CD14-positive monocyte (primary cell): Measurements from ENCODE around the gene NPW. TPM values are rescaled to one million over a fixed set of nuclear protein-coding genes. Genes with fewer than 3 reads are reported as not detected.

ENCODE experiments used
- DNase-seq, 3 donors: peaks; one replicate each; pipeline ENCODE4 v3.0.0-alpha.2; 2011 to 2022
- H2AFZ ChIP-seq: 2 replicates; pipeline ENCODE4 v1.6.0; 2012; ENCODE audit warnings: mild to moderate bottlenecking, low read depth, low read length, inconsistent platforms; ENCODE audit not compliant: insufficient read depth, poor library complexity, severe bottlenecking
- H3K27ac ChIP-seq, 2 donors: 1 replicate in 1 of 2; 2 replicates in 1 of 2; pipeline ENCODE4 v1.5.1; 2012 to 2013; ENCODE audit warnings: low read length in 2 of 2, control low read depth in 1 of 2, inconsistent platforms in 1 of 2, low read depth in 1 of 2, mild to moderate bottlenecking in 1 of 2
- H3K27me3 ChIP-seq, 2 donors: one replicate each; pipeline versions ENCODE4 v1.6.0 to v1.6.1; 2011 to 2013; ENCODE audit warnings: low read length in 2 of 2; ENCODE audit not compliant: control insufficient read depth in 2 of 2, insufficient read depth in 2 of 2
- H3K36me3 ChIP-seq, 2 donors: replicated peaks in 1 of 2; 1 replicate in 1 of 2; 2 replicates in 1 of 2; pipeline versions ENCODE4 v1.5.1 to v1.6.1; 2012 to 2013; ENCODE audit warnings: low read length in 2 of 2, control low read depth in 1 of 2, inconsistent platforms in 1 of 2, mild to moderate bottlenecking in 1 of 2; ENCODE audit not compliant: insufficient read depth in 2 of 2, control insufficient read depth in 1 of 2
- H3K4me1 ChIP-seq, 2 donors: 1 replicate in 1 of 2; 2 replicates in 1 of 2; pipeline versions ENCODE4 v1.5.1 to v1.6.1; 2012 to 2013; ENCODE audit warnings: low read length in 2 of 2, control low read depth in 1 of 2, inconsistent platforms in 1 of 2, mild to moderate bottlenecking in 1 of 2, moderate library complexity in 1 of 2; ENCODE audit not compliant: insufficient read depth in 2 of 2, control insufficient read depth in 1 of 2
- H3K4me2 ChIP-seq: replicated peaks from 2 replicates; pipeline ENCODE3; 2012; ENCODE audit warnings: low read length, moderate library complexity, mild to moderate bottlenecking; ENCODE audit not compliant: poor library complexity, severe bottlenecking; ENCODE audit errors: extremely low read depth
- H3K4me3 ChIP-seq, 3 experiments: fragments of 200-600 bp in 1 of 3; sonication (generic) in 1 of 3; replicated peaks in 1 of 3; 1 replicate in 2 of 3; 2 replicates in 1 of 3; pipeline ENCODE4 v1.5.1; 2011 to 2013; ENCODE audit warnings: low read length in 3 of 3, mild to moderate bottlenecking in 3 of 3, control low read depth in 2 of 3, low read depth in 2 of 3, inconsistent platforms in 1 of 3, moderate library complexity in 1 of 3
- H3K79me2 ChIP-seq: 2 replicates; pipeline ENCODE4 v1.6.0; 2012; ENCODE audit warnings: mild to moderate bottlenecking, control low read depth, inconsistent platforms, low read length, moderate library complexity; ENCODE audit not compliant: insufficient read depth
- H3K9ac ChIP-seq: 2 replicates; pipeline ENCODE4 v1.6.0; 2017; ENCODE audit warnings: low read length, mild to moderate bottlenecking; ENCODE audit not compliant: insufficient read depth, poor library complexity, severe bottlenecking
- H3K9me3 ChIP-seq, 2 donors: replicated peaks in 1 of 2; 1 replicate in 1 of 2; 2 replicates in 1 of 2; pipeline versions ENCODE4 v1.5.1 to v1.6.1; 2012 to 2013; ENCODE audit warnings: low read length in 2 of 2, control low read depth in 1 of 2; ENCODE audit not compliant: control insufficient read depth in 1 of 2, insufficient read depth in 1 of 2
- H4K20me1 ChIP-seq: 2 replicates; pipeline ENCODE4 v1.6.0; 2012; ENCODE audit warnings: mild to moderate bottlenecking, low read length, control low read depth, moderate library complexity; ENCODE audit not compliant: insufficient read depth
- H3K27ac Mint-ChIP-seq, 7 donors: one replicate each; pipeline ENCODE4 v1.8.0; 2020; ENCODE audit warnings: mild to moderate bottlenecking in 7 of 7, mixed read lengths in 7 of 7, moderate library complexity in 6 of 7, inconsistent platforms in 2 of 7
- H3K27me3 Mint-ChIP-seq, 3 donors: one replicate each; pipeline ENCODE4 v1.8.0; 2021 to 2022; ENCODE audit warnings: low read depth in 3 of 3, mild to moderate bottlenecking in 3 of 3, mixed read lengths in 3 of 3, moderate library complexity in 3 of 3, inconsistent platforms in 1 of 3
- H3K36me3 Mint-ChIP-seq, 2 donors: one replicate each; pipeline ENCODE4 v1.8.0; 2020; ENCODE audit warnings: mixed read lengths in 2 of 2, inconsistent platforms in 1 of 2, mild to moderate bottlenecking in 1 of 2
- H3K4me1 Mint-ChIP-seq: one replicate; pipeline ENCODE4 v1.8.0; 2020; ENCODE audit warnings: mild to moderate bottlenecking, mixed read lengths
- H3K4me3 Mint-ChIP-seq, 2 donors: one replicate each; pipeline ENCODE4 v1.8.0; 2020; ENCODE audit warnings: mild to moderate bottlenecking in 2 of 2, mixed read lengths in 2 of 2, moderate library complexity in 1 of 2
- H3K9me3 Mint-ChIP-seq, 7 donors: one replicate each; pipeline ENCODE4 v1.8.0; 2020 to 2022; ENCODE audit warnings: mixed read lengths in 7 of 7, mild to moderate bottlenecking in 6 of 7, moderate library complexity in 6 of 7, inconsistent platforms in 2 of 7
- WGBS: methylation state at CpG from one replicate; pipeline ENCODE4 v1.1.5; 2013; ENCODE audit warnings: missing lambda C conversion rate; ENCODE audit not compliant: insufficient coverage; 5-methylcytosine and 5-hydroxymethylcytosine counted together
- intact Hi-C, 2 donors: fragments of 100-400 bp; cut with micrococcal nuclease; formaldehyde crosslinking; loops; one replicate each; pipeline versions ENCODE4 v1.15.0 to v1.15.1; 2023
- polyA plus RNA-seq, 3 donors: library from polyadenylated mRNA; depleted of rRNA in 1 of 3; unstranded in 2 of 3; stranded (reverse) in 1 of 3; fragments of 300-500 nt in 2 of 3; fragments of >200 nt in 1 of 3; fragmentation: Illumina TruSeq in 2 of 3; gene quantifications; 1 replicate in 2 of 3; 2 replicates in 1 of 3; pipeline ENCODE4 v1.2.3, GENCODE V29; 2012 to 2021
- TF ChIP-seq, protein P1 (sequence below): fragments of 200-600 bp; IDR thresholded peaks from one replicate; pipeline ENCODE4 v1.8.0; 2022; ENCODE audit warnings: antibody characterized with exemption, mild to moderate bottlenecking

The NPW gene
- polyA plus RNA-seq, 3 donors, result not detected

DNA sequence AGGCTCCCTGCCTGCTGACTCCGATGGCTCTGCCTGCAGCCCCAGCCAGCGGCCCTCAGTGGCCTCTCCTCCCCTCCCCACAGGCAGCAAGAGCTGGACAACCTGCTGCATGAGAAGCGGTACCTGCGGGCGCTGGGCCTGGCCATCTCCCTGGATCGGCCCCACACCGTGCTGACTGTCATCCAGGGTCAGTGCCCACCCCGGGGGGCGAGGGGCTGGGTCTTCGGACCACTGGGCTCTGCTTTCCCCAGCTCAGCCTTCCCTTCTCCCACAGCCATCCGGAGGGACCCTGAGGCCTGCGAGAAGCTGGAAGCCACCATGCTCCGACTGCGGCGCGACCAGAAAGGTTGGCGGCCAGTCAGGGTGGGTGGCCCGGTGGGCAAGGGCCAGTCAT lies 41.7 kb upstream of the NPW start:
- H3K9me3 Mint-ChIP-seq, result peaks cover 0 to 12% (median 3%) of the 10 kb centered on the region in 7 donors
- H3K4me3 Mint-ChIP-seq, result no peak overlapping the region
- TF ChIP-seq, protein P1, sequence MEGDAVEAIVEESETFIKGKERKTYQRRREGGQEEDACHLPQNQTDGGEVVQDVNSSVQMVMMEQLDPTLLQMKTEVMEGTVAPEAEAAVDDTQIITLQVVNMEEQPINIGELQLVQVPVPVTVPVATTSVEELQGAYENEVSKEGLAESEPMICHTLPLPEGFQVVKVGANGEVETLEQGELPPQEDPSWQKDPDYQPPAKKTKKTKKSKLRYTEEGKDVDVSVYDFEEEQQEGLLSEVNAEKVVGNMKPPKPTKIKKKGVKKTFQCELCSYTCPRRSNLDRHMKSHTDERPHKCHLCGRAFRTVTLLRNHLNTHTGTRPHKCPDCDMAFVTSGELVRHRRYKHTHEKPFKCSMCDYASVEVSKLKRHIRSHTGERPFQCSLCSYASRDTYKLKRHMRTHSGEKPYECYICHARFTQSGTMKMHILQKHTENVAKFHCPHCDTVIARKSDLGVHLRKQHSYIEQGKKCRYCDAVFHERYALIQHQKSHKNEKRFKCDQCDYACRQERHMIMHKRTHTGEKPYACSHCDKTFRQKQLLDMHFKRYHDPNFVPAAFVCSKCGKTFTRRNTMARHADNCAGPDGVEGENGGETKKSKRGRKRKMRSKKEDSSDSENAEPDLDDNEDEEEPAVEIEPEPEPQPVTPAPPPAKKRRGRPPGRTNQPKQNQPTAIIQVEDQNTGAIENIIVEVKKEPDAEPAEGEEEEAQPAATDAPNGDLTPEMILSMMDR, result no peak
- Histone ChIP-seq H3K9me3 (peaks cover 0 to 17% of the 10 kb centered on the region in 2 donors), H4K20me1 (peaks cover 4% of the 10 kb centered on the region), H3K9ac (no peak overlapping the region), H3K36me3 (peaks cover 45 to 47% of the 10 kb centered on the region in 2 donors), H3K27ac (no peak overlapping the region), H3K4me1 (peaks cover 4 to 7% of the 10 kb centered on the region in 2 donors), H3K79me2 (peaks cover 1% of the 10 kb centered on the region), H3K4me2 (no peak overlapping the region), H3K27me3 (peaks cover 30 to 43% of the 10 kb centered on the region in 2 donors), H2AFZ (no peak overlapping the region), H3K4me3 (no peak overlapping the region)
- intact Hi-C loops, result no loop called here
- DNase-seq, result no peak
- peaks cover 6% of the 10 kb centered on the region for H3K4me1 Mint-ChIP-seq
- H3K27me3 Mint-ChIP-seq, result peaks cover 41 to 54% (median 44%) of the 10 kb centered on the region in 3 donors
- 94% methylated on average over 13 of the region's 18 CpGs for WGBS
- H3K36me3 Mint-ChIP-seq, result peaks cover 45 to 51% of the 10 kb centered on the region in 2 donors
- no peak overlapping the region for H3K27ac Mint-ChIP-seq

DNA sequence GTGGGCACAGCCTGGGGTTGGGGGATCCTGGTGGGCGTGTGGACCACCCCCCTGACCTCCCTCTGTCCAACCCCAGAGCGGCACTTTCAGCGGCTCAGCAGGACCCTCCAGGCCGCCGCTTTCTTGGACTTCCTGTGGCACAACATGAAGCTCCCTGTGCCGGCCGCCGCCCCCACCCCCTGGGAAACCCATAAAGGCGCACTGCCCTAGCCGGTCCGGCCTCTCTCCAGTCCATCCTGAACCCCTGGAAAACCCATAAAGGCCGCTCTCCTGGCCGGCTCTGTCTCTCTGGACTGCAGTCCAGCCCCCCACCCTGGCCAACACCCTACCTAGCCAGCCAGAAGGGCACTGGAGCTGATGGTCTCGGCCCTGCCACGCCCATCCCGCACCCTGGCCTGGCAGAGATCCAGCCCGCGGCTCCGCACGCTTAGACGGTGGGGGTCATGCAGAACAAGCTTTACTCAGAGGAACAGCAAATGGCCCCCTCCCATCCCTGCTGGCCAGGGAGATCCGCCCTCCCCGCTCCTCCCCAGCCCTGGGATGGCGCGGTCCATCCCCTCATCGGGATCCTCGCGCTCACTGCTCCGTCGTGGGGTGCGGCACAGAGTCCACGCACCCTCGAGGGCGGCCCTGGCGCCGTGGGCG lies 41.0 kb upstream of the NPW start:
- Mint-ChIP-seq H3K4me1 (peaks cover 6% of the 10 kb centered on the region), H3K4me3 (peak overlapping the region in 1 of 2 donors; percentile 57), H3K27ac (no peak overlapping the region), H3K36me3 (peaks cover 49 to 55% of the 10 kb centered on the region in 2 donors), H3K9me3 (peaks cover 0 to 12% (median 5%) of the 10 kb centered on the region in 7 donors), H3K27me3 (peaks cover 46 to 61% (median 49%) of the 10 kb centered on the region in 3 donors)
- Histone ChIP-seq H3K79me2 (no peaks in the 10 kb centered on the region), H3K9ac (no peak overlapping the region), H3K9me3 (peaks cover 0 to 17% of the 10 kb centered on the region in 2 donors), H3K27me3 (peaks cover 30 to 48% of the 10 kb centered on the region in 2 donors), H4K20me1 (peaks cover 4% of the 10 kb centered on the region), H3K27ac (no peak overlapping the region), H3K4me2 (no peak overlapping the region), H3K36me3 (peaks cover 45 to 47% of the 10 kb centered on the region in 2 donors), H3K4me3 (no peak overlapping the region), H2AFZ (no peak overlapping the region), H3K4me1 (peaks cover 8 to 11% of the 10 kb centered on the region in 2 donors)
- DNase-seq, result no peak
- TF ChIP-seq, protein P1, result no peak
- 93% methylated on average over 36 of the region's 37 CpGs for WGBS
- intact Hi-C loops, result no loop called here
